ENCODE data around the gene IER5.

GRCh38 chr1:181094416-181095212, 6.1 kb downstream of the IER5 start:
- TF ChIP-seq, protein P1, sequence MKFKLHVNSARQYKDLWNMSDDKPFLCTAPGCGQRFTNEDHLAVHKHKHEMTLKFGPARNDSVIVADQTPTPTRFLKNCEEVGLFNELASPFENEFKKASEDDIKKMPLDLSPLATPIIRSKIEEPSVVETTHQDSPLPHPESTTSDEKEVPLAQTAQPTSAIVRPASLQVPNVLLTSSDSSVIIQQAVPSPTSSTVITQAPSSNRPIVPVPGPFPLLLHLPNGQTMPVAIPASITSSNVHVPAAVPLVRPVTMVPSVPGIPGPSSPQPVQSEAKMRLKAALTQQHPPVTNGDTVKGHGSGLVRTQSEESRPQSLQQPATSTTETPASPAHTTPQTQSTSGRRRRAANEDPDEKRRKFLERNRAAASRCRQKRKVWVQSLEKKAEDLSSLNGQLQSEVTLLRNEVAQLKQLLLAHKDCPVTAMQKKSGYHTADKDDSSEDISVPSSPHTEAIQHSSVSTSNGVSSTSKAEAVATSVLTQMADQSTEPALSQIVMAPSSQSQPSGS (CRISPR knock-in tag; IDR thresholded peaks at IDR 0.05), result no peak
- TF ChIP-seq, protein P2, sequence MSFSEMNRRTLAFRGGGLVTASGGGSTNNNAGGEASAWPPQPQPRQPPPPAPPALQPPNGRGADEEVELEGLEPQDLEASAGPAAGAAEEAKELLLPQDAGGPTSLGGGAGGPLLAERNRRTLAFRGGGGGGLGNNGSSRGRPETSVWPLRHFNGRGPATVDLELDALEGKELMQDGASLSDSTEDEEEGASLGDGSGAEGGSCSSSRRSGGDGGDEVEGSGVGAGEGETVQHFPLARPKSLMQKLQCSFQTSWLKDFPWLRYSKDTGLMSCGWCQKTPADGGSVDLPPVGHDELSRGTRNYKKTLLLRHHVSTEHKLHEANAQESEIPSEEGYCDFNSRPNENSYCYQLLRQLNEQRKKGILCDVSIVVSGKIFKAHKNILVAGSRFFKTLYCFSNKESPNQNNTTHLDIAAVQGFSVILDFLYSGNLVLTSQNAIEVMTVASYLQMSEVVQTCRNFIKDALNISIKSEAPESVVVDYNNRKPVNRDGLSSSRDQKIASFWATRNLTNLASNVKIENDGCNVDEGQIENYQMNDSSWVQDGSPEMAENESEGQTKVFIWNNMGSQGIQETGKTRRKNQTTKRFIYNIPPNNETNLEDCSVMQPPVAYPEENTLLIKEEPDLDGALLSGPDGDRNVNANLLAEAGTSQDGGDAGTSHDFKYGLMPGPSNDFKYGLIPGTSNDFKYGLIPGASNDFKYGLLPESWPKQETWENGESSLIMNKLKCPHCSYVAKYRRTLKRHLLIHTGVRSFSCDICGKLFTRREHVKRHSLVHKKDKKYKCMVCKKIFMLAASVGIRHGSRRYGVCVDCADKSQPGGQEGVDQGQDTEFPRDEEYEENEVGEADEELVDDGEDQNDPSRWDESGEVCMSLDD (CRISPR knock-in tag; IDR thresholded peaks at IDR 0.05; ENCODE audit: borderline replicate concordance), result no peak
- no peak for TF ChIP-seq PBX3 (CRISPR knock-in tag; IDR thresholded peaks at IDR 0.05; ENCODE audit: borderline replicate concordance)
- no peak for TF ChIP-seq TARDBP (CRISPR knock-in tag; IDR thresholded peaks at IDR 0.05)
- no peak for TF ChIP-seq TAF1 (CRISPR knock-in tag; IDR thresholded peaks at IDR 0.05)
- TF ChIP-seq ZNF574 (CRISPR knock-in tag; IDR thresholded peaks at IDR 0.05), result no peak
- TF ChIP-seq ZFX (CRISPR knock-in tag; IDR thresholded peaks at IDR 0.05; ENCODE audit: low read depth), result no peak
- TF ChIP-seq, protein P3, sequence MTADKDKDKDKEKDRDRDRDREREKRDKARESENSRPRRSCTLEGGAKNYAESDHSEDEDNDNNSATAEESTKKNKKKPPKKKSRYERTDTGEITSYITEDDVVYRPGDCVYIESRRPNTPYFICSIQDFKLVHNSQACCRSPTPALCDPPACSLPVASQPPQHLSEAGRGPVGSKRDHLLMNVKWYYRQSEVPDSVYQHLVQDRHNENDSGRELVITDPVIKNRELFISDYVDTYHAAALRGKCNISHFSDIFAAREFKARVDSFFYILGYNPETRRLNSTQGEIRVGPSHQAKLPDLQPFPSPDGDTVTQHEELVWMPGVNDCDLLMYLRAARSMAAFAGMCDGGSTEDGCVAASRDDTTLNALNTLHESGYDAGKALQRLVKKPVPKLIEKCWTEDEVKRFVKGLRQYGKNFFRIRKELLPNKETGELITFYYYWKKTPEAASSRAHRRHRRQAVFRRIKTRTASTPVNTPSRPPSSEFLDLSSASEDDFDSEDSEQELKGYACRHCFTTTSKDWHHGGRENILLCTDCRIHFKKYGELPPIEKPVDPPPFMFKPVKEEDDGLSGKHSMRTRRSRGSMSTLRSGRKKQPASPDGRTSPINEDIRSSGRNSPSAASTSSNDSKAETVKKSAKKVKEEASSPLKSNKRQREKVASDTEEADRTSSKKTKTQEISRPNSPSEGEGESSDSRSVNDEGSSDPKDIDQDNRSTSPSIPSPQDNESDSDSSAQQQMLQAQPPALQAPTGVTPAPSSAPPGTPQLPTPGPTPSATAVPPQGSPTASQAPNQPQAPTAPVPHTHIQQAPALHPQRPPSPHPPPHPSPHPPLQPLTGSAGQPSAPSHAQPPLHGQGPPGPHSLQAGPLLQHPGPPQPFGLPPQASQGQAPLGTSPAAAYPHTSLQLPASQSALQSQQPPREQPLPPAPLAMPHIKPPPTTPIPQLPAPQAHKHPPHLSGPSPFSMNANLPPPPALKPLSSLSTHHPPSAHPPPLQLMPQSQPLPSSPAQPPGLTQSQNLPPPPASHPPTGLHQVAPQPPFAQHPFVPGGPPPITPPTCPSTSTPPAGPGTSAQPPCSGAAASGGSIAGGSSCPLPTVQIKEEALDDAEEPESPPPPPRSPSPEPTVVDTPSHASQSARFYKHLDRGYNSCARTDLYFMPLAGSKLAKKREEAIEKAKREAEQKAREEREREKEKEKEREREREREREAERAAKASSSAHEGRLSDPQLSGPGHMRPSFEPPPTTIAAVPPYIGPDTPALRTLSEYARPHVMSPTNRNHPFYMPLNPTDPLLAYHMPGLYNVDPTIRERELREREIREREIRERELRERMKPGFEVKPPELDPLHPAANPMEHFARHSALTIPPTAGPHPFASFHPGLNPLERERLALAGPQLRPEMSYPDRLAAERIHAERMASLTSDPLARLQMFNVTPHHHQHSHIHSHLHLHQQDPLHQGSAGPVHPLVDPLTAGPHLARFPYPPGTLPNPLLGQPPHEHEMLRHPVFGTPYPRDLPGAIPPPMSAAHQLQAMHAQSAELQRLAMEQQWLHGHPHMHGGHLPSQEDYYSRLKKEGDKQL (CRISPR knock-in tag; IDR thresholded peaks at IDR 0.05; ENCODE audit: low read depth), result no peak
- no peak for TF ChIP-seq GTF2F1 (IDR thresholded peaks at IDR 0.05; ENCODE audit: low read length)
- TF ChIP-seq, protein P4, sequence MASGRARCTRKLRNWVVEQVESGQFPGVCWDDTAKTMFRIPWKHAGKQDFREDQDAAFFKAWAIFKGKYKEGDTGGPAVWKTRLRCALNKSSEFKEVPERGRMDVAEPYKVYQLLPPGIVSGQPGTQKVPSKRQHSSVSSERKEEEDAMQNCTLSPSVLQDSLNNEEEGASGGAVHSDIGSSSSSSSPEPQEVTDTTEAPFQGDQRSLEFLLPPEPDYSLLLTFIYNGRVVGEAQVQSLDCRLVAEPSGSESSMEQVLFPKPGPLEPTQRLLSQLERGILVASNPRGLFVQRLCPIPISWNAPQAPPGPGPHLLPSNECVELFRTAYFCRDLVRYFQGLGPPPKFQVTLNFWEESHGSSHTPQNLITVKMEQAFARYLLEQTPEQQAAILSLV (CRISPR knock-in tag; IDR thresholded peaks at IDR 0.05; ENCODE audit: borderline replicate concordance), result no peak
- no peak for TF ChIP-seq RAD51 (IDR thresholded peaks at IDR 0.05; ENCODE audit: borderline replicate concordance)
- no peak for TF ChIP-seq JUN (CRISPR knock-in tag; IDR thresholded peaks at IDR 0.05)
- TF ChIP-seq, protein P5, sequence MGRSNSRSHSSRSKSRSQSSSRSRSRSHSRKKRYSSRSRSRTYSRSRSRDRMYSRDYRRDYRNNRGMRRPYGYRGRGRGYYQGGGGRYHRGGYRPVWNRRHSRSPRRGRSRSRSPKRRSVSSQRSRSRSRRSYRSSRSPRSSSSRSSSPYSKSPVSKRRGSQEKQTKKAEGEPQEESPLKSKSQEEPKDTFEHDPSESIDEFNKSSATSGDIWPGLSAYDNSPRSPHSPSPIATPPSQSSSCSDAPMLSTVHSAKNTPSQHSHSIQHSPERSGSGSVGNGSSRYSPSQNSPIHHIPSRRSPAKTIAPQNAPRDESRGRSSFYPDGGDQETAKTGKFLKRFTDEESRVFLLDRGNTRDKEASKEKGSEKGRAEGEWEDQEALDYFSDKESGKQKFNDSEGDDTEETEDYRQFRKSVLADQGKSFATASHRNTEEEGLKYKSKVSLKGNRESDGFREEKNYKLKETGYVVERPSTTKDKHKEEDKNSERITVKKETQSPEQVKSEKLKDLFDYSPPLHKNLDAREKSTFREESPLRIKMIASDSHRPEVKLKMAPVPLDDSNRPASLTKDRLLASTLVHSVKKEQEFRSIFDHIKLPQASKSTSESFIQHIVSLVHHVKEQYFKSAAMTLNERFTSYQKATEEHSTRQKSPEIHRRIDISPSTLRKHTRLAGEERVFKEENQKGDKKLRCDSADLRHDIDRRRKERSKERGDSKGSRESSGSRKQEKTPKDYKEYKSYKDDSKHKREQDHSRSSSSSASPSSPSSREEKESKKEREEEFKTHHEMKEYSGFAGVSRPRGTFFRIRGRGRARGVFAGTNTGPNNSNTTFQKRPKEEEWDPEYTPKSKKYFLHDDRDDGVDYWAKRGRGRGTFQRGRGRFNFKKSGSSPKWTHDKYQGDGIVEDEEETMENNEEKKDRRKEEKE (IDR thresholded peaks at IDR 0.05), result no peak
